Activated naive CD4-positive, alpha-beta T cell treated with anti-CD3 and anti-CD28 coated beads, Interleukin-2, amount 50 U/mL, for 16 hours (primary cell): ENCODE measurements around the gene HECTD3.
A peak's percentile ranks its signal among the peaks of the same experiment; 100 is the strongest.

ENCODE experiments used
- DNase-seq: peaks from one replicate; pipeline ENCODE4 v3.0.0-alpha.2; 2020

HECTD3 gene

DNA sequence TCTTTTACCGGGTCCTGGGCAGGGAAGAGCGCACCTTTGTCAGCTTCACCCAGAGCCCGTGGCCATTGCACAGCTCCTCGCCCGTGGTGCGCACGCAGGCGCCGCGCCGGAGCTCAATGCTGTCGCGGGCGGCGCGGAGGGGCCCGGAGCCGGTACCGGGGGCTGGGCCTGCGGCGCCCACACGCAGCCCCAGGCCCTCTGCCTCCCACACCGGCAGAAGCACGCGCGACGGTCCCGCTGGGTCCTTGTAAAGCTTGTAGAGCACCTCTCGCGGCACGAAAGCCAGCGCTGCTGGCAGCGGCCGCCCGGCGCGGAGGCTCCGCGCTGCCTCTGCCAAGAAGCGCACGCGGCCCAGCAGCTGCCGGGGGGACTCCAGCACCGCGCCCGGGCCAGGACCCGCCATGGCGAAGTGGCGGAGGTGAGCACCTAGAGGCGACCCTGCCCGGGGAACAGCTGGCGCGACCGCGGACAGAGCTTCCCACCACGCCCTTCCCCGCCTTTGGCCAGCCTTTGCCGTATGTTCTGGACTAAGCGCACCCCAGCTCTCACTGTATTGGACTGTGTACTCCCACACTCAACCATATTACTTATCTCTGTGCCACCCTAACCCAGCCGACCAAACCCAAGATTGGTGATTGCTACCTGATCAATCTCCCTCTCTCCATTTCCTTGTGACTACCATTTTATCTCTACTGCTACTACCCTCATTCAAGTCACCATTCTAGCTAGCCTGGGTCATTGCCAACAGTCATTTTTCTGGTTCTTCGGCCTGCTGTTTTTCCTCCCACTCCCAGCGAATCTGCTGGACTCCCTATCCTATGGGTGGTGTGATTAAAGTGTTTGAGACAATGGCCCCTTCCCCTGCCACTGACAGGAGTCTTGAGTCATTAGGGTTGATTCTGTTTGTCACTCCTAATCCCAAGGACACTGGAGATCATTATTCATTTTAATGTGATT lies at the start of gene HECTD3:
HECTD3 (minus strand) TSS at position 470 of the 957 bp plus-strand sequence; CDS start at position 403, 67 bp downstream.
- peak; percentile 69 for DNase-seq

DNA sequence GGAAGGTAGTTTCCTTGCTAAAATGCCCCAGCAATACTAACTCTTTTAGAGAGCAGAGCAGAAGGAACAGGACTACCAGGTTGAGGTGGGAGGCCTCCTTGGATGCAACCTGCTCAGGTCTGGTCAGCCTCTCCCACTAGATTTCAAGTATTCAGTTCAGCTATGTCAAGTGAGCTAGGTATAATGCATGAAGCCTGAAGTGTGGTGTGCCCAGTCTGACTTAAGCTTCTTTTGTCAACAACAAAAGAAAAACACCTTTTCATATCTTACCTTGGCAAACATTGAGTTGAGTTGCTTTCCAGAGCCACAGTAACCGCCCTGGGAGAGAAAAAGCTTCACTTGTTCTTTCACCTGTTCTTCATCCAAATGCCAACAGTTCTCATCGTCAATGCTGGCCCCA lies 48.7 kb upstream of the HECTD3 start:
- DNase-seq, result no peak

DNA sequence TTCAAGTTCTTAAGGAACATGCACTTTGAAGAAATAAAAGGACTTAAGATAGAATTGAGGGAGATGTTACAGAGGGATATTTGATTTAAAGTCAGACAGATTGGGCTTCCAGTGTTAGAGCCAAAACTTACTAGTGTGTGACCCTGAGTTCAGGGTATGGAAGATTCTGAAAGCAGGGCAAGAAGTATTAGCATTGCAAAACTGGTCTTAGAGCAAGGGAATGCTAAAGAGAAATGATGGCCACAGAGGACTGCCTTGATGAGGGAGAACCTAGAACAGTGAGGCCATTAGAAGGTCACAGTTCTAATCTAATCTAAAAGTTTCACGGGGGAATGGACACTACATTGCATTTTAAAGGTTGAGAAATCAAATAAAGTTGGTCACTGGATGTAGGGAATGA lies 46.4 kb upstream of the HECTD3 start:
- no peak for DNase-seq

DNA sequence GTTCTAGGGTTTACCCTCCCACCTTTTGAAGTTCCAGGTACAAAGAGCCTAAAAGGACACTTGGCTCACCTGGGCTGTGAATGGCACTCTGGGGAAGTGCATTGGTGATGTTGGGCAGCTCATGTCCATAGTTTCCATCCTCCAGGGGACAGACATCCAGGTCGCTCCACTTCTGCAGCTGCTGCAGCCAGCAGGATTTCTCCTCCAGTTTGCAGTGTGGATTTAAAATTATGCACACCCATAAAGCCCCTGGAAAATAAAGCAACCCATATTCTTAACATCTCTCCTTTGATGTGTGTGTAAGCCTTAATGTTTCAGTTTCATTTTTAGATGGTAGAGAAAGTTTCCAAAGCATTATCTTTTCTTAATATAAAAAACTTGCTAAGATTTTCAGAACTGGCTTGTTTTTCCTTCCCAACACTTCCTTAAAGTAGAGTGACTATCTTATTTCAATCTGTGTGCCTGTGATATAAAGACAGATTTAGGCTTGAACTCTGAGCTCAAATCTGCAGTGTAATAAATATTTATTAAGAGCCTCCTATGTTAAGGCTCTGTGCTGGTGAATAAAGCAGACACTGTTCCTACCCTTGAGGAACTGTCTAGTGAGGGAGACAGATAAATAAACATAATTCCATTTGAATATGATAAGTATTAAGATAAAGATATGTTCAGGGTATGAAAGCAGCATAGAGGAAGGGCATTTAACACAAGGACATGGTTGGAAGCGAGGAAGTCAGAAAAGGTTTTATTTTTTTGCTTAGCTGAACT lies 40.1 kb upstream of the HECTD3 start:
- DNase-seq, result no peak

DNA sequence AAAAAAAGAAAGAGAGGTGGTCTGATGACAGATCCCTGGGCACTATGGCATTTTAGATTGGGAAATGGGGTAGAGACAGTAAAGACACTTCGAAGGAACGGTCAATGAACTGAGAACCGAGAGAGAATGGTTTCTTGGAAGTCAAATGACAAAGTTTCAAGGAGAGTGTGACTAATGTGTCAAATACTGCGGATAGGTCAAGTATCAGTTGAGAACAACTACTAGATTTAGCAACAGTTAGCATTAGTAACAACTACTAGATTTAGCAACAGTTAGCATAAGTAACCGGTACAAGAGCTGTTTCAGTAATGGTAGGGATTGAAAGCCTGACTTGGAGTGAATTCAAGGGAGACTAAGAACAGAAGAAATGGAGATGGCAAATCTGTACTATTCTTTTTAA lies 35.9 kb upstream of the HECTD3 start:
- no peak for DNase-seq

DNA sequence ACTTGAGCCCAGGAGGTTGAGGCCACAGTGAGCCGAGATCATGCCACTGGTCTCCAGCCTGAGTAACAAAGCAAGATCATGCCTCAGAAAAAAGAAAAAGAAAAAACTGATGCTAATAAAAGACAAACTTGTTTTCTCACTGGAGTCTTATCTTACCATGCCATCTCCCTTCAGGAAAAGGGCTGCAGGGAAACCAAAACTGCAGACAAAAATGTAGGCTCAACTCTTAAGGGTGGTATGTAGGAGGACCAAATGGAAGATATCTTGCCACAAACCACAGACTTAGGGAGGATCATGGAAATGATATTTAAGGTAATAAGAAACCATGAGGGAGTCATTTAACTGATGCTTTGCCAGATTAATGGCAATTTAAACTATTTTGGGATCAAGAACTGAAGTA lies 33.8 kb upstream of the HECTD3 start:
- no peak for DNase-seq

DNA sequence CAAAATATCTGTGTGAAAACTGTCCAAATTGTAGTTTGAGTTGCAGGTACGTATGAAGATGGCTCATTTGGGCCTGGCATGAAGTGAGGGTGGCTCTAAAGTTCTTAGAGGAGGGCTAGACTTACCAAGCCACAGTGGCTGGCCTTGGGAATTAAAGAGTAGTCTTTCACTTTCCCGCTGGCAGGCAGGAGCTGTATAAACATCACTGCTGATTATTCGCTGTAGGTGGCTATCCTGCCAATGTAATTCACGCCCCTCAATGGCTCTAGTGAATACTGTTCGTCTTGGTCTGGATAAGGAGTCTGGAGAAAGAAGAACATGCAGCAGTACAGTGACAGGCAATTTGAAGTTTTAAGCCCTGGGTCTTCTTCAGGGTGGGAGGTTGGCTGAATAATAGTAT lies 32.0 kb upstream of the HECTD3 start:
- DNase-seq, result no peak

DNA sequence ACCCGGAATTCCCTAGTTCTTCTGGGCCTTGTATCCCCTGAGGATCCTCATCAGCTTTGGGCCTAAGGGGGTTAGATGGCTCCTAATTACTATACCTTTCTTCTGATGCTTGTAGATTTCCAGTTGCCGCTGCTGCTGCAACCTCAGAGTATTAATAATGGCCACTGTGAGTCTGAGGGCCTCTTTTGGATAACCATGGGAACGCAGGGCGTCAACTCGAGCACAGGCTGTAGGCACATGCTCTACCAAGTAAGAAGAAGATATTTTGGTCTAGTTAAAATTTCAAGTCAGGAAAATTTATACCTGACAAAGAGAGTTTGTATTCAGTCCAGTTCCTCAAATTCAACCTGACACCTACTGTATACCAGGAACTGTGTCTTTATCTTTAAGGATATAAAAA lies 29.2 kb upstream of the HECTD3 start:
- DNase-seq, result no peak

DNA sequence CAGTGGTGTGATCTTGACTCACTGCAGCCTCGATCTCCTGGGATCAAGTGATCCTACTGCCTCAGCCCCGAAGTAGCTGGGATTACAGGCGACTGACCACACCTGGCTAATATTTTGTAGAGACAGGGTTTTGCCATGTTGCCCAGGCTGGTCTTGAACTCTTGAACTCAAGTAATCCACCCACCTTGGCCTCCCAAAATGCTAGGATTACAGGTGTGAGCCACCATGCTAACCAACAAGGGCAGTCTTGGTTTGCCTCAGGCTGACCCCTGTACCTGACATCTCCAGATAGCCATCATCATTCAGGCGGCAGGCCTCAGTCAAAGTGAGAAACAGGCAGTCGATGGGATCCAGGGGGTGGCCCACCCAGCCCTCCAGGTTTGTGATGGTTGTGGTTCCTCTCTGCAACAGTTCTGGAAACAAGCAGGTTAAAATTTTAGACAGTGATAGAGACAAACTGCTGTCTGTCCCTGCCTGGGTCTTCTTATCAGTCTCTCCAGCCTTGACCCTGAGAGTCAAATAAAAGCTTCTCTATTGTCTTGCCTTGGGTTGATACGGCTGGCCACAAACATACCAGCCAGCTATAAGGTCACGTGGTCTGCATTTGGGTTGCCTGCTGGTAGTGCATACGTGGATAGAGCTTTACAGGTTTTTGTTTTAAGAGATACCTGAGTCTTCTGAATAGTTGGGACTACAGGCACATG lies 27.7 kb upstream of the HECTD3 start:
- DNase-seq, result no peak

DNA sequence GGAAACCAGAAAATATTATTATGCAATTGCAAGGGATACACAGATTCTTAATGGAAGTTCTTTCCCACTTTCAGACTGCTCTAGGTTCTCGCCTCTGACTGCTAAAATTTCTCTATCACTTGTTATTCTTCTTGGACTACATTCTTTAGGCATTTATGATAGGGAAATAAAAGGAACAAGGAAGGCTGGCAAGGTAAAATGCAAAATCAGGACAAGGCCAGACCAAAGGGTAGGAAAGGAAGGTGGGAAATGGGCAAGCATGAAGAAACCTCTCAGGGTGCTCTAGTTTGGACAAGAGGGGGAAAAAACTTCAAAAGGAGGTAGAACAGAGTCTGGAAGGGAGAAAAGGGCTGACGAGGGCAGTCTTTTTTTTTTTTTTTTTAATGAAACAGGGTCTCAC lies 27.1 kb upstream of the HECTD3 start:
- no peak for DNase-seq

DNA sequence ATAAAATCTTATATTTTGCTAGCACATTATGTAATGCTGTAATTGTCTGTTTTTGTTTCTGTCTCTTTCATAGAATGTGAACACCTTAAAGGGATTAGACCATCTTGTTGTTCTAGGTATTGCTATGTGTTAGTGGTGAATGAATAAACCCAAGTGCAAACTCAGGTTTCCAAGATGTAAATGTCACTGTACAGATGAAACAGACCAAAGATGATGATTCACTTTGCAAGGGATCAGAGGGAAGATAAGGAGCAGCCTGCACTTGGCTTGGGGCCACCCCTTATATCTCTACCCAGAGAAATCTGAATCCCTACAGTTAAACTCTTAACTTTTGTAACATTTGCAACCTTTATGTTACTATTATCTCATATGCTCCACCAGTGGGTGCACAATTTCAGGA lies 26.3 kb upstream of the HECTD3 start:
- DNase-seq, result no peak

DNA sequence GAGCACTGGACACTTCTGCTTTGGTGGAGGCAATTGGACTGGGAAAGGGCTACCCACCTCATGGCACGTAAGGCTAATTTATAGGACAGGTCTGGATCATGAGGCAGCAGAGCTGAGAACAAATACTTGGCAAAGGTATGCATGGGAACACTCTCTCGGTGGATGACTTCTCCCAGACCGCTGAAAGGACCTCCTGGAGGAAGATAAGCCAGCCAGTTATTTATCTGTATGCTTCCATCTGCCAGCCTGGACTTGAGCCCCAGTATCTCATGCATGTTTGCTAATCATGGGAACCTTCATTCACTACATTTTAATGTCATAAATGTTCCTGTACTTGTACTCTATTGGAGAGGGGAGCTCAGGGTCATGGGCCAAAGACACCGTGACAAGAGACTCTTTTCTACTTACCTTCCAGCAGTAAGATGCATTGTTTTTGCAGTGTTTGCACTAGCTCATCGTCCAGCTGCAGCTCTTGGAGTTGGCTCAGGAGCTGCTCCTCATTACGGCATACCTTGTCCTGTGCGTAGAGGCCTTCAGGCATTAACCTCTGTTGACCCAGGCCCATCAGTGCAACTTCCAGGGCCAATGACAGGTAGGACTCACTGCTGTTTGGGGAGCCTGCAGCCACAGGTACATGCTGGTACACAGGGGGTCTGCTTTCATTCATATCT lies 24.6 kb upstream of the HECTD3 start:
- DNase-seq, result no peak

DNA sequence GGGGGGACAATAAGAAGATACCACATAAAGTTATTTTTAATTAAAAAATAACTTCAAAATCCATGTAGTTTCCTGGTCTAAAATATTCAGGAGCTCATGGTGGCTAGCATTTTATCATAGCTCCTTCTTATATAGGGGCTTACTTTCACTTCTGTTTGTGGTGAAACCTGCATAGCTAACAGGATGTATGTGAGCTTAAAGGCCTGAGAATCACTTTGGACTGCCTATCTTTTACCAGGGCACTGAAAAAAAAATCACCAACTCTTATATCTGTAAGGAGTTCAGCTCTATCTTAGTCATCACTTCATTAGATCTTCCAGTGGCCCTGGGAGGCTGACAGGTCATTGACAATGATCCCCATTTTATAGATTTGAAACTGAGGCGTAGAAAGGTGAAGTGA lies 22.2 kb upstream of the HECTD3 start:
- DNase-seq, result no peak

DNA sequence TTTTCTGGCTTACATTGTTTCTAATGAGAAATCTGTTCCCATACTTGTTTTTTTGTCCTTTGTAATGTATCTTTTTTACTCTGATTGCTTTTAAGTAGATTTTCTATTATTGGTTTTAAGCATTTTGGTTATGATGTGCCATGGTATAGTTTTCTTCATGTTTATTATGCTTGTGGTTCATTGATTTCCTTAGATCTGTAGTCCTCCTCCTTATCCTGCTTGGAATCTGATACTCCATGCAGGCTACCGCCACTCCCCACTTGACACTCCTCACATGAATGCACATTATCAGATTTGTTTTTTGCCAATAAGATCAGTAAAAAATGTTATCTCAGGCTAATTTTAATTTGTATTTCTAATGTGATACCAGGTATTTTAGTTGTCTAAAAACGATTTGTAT lies 21.7 kb upstream of the HECTD3 start:
- DNase-seq, result no peak

DNA sequence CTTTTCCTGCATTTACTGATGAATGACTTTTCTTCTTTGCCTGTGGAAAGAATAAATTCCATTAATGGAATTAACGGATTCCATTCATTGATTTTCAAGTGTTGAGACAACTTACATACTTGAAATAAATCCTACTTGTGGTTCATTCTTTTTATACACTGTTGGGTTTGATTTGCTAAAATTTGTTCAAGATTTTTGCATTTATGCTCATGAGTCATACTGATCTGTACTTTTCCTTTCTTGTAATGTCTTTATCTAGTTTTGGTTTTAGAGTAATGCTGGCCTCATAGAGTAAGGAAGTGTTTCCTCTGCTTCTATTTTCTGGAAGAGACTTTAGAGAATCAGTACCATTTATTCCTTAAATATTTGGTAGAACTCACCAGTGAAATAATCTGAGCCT lies 15.3 kb upstream of the HECTD3 start:
- DNase-seq, result no peak

DNA sequence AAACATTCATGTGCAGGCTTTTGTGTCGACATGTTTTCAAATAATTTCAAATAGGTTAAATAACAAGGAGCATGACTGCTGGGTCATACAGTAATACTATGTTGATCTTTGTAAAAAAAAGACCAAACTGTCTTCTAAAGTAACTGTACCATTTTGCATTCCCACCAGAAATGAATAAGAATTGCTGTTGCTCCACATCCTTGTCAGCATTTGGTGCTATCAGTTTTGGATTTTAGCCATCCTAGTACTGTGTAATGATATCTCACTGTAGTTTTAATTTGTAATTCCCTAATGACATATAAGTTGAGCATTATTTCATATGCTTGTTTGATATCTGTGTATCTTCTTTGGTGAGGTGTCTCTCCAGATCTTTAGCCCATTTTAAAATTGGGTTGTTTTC lies 12.5 kb upstream of the HECTD3 start:
- DNase-seq, result no peak

DNA sequence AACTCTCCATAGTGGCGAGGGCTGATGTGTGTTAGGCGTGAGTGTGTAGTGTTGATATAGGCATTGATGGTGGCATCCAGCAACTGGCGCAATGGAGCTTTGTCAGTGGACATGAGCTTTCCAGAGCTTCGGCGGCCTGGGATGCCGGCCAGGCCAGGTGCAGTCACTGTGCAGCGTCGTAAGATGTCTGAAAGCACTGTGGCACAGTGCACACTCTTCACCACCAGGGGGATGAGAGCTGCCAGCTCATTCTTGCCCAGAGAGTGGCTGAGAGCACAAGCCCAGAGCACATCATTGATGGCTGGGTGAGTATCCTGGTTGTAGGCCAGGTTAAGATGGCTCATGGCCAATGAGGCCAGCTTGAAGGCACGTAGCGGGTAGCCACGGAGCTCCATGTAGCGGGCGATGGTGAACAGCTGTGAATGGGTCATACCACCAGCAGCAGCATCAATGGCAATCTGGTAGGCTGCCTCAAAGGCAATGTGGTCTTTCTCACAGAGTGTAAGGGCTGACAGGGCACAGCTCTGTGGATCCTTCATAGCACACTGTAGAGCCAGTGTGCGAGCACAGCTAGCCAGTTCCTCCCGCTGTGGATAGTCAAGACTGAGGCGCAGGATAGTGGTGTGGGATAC lies 7.6 kb upstream of the HECTD3 start:
- peak; percentile 74 for DNase-seq

DNA sequence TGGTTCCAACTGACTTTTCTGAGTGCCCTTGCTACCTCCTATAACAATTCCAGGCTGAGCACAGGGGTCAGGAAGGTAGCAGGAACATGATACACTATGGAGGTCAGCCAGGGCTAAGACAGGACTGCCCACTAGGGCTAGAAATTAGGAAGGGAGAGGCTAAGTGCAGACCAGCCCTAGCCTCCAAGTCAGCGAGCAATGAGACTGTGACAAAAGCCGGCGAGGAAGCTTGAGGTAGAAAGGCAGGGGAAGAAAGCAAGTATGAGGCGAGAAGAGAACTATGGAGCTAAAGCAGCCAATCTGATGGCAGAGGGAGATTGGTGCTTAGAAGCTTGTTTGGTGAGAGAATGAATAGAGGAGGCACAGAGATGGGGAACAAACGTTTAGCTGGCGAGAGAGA lies 5.6 kb upstream of the HECTD3 start:
- DNase-seq, result no peak

DNA sequence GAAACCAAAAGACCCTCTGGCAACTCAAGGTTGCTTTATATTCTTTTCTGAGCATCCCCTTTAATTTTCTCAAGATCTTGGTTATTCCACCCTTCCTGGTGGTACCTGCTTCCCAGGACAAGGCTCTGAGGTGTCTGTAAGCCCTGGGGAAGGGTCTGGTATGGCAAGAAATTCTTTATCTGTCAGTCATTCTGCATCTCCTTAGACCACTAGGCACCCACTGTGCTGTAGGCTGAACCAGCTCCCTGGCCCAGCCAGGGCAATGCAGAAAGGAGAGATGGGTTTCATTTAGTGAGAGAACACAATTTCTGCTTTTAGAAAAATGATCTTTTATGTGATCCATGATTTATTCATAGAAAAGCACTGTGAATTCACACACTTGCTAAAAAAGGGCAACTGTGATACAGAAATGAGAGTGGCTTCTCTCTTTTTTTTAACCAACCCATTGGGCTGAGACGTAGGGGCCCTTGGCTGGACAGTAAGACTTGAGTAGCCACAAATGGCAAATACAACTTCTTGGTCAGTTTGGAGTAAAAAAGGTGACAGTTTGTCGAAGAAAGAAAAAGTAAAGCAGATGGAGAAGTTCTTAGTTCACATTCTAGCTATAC lies 5.1 kb upstream of the HECTD3 start:
- no peak for DNase-seq

DNA sequence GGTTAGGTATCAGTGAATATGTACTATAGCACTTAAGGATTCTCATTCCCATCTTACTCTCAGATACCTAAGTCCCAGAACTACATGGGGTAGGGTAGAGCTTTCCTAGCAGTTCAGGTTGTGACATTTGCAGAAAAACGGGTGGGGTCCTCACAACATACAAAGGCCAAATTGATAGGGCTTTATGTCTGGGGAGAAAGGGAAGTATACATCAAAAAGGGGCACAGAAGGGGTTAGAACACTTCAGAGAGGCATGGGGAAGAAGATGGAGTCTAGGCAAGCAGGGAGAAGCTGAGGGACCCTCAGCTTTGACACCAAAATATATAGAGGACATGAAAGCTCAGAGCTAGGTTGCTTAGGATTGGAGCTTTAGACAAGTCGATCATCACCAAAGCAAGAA lies 4.6 kb upstream of the HECTD3 start:
- DNase-seq, result no peak

DNA sequence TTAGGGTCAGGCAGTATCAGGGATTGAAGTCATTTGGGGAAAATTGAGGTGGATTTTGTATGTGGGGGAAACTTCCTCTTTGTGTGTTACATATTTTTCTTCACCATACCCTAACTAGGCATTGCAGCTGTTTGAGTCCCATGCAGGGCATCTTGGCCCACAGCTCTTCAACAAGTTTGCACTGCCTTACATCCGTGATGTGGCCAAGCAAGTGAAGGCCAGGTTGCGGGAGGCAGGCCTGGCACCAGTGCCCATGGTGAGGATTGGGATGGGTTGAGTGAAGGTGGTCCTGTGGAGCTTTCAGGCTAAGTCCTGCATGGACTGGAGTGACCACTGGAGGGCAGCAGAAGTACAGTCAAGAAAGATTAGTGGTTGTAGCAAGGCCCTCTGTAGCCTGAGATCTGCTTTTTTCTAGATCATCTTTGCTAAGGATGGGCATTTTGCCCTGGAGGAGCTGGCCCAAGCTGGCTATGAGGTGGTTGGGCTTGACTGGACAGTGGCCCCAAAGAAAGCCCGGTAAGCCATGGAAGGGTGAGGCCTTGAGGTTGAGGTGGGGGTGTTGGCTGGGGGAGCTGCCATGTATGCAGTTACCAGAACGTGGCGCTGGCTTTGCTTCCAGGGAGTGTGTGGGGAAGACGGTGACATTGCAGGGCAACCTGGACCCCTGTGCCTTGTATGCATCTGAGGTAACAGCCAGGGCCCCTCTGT lies 3.4 kb upstream of the HECTD3 start:
- DNase-seq, result peak; percentile 81
